Activated CD8-positive, alpha-beta T cell treated with anti-CD3 and anti-CD28 coated beads for 36 hours (primary cell): ENCODE results near the gene CCDC43. TPM values are rescaled to one million over a fixed set of nuclear protein-coding genes. Genes with fewer than 3 reads are reported as not detected.

Experiments
- ATAC-seq: fragments of 200-7000 bp; cut with Tn5 transposase; one replicate; pipeline ENCODE4 v1.10.0; 2021; ENCODE audit warnings: mild to moderate bottlenecking, moderate library complexity
- CTCF ChIA-PET: fragments of 350-600 bp; sonication (Branson Sonifier 250); formaldehyde crosslinking; loops from one replicate; lab custom pipeline; 2021; ENCODE audit warnings: antibody characterized with exemption; lab: Charles Lee
- POLR2A ChIA-PET: fragments of 350-600 bp; sonication (Branson Sonifier 250); formaldehyde crosslinking; loops from one replicate; lab custom pipeline; 2021; ENCODE audit warnings: antibody characterized with exemption; lab: Charles Lee
- DNase-seq: peaks from one replicate; pipeline ENCODE4 v3.0.0-alpha.2; 2020
- H3K27ac Mint-ChIP-seq: one replicate; pipeline ENCODE4 v1.8.0; 2021; ENCODE audit warnings: mild to moderate bottlenecking, mixed read lengths
- H3K27me3 Mint-ChIP-seq: one replicate; pipeline ENCODE4 v1.8.0; 2021; ENCODE audit warnings: mixed read lengths
- H3K36me3 Mint-ChIP-seq: one replicate; pipeline ENCODE4 v1.8.0; 2021; ENCODE audit warnings: low read depth, mixed read lengths
- H3K4me1 Mint-ChIP-seq: one replicate; pipeline ENCODE4 v1.8.0; 2021; ENCODE audit warnings: low read depth, mixed read lengths
- H3K4me3 Mint-ChIP-seq: one replicate; pipeline ENCODE4 v1.8.0; 2021; ENCODE audit warnings: mild to moderate bottlenecking, moderate library complexity, mixed read lengths
- H3K9me3 Mint-ChIP-seq: one replicate; pipeline ENCODE4 v1.8.0; 2021; ENCODE audit warnings: mixed read lengths
- CTCF ChIP-seq: fragments of 200-600 bp; IDR thresholded peaks from one replicate; pipeline ENCODE4 v1.8.0; 2022; ENCODE audit warnings: antibody characterized with exemption, mild to moderate bottlenecking
- intact Hi-C: fragments of 100-400 bp; cut with micrococcal nuclease; formaldehyde crosslinking; loops from one replicate; pipeline ENCODE4 v1.10.0; 2022
- total RNA-seq, 2 experiments: library from RNA; stranded (reverse); gene quantifications; one replicate each; pipeline ENCODE4 v1.2.3, GENCODE V29; 2021

CCDC43 gene
- total RNA-seq, 2 experiments from 2014 or later: 29.6 to 34.5 TPM

DNA sequence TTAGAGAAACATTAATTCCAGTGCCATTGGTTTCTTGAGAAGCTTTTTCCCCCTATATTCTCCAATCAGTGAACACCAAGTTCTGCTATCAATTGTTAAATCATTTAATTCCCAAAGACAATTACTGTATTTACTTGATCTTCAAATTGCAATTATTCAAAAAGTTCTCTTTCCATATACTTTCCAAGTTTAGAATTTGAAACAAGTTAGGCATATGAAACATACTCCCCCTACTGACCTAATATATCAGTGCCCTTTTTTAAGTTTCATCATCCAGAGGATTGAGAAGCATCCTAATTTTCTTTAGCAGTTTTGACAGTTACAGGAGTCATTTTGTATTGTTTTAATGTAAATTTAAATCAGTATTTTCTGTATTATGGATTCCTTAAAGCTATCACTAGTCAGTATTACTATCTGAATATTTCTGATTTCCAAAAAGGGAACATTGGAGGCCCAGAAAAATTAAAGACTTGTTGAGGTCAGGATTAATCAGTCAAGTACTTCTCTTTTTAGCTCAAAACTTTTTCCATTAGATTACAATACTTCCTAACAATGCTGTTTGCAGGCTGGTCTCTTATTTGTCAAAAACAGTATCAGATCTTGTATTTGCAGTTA, 17.0 kb downstream of the CCDC43 start:
- CTCF ChIA-PET: interaction anchor here (1.2 to 4.2 kb wide), 10 partner anchors 9 to 347 kb away, joined by 3 to 30 read pairs (median 6); partner anchors contain the start of genes CCDC43 and MEIOC
- POLR2A ChIA-PET: interaction anchor here (0.5 to 1.2 kb wide), 2 partner anchors 17 to 166 kb away, joined by 3 to 4 read pairs; no protein-coding TSS in a partner anchor
- peak; percentile 63 for TF ChIP-seq CTCF
- Mint-ChIP-seq H3K27me3 (no peaks in the 10 kb centered on the region), H3K4me3 (no peak overlapping the region), H3K36me3 (no peaks in the 10 kb centered on the region), H3K27ac (no peak overlapping the region), H3K4me1 (no peaks in the 10 kb centered on the region), H3K9me3 (no peaks in the 10 kb centered on the region)
- intact Hi-C loops: loop anchor here (10.0 kb wide), 1 partner anchor 138 kb away; no protein-coding TSS in a partner anchor
- DNase-seq (no peak), ATAC-seq (no peak)

GRCh38 chr17:44666006-44666405, 23.6 kb downstream of the CCDC43 start:
- no peaks in the 10 kb centered on the region for H3K4me1 Mint-ChIP-seq
- TF ChIP-seq CTCF: no peak
- peaks cover 6% of the 10 kb centered on the region for H3K27me3 Mint-ChIP-seq
- H3K36me3 Mint-ChIP-seq: no peaks in the 10 kb centered on the region
- no peak overlapping the region for H3K4me3 Mint-ChIP-seq
- ATAC-seq (no peak), DNase-seq (no peak)
- CTCF ChIA-PET: interaction anchor here (1.0 to 1.6 kb wide), 2 partner anchors 11 to 132 kb away, joined by 4 to 5 read pairs; no protein-coding TSS in a partner anchor
- intact Hi-C loops: no loop called here
- POLR2A ChIA-PET: interaction anchor here (1.6 kb wide), 1 partner anchor 17 kb away, joined by 3 read pairs; no protein-coding TSS in a partner anchor
- no peaks in the 10 kb centered on the region for H3K9me3 Mint-ChIP-seq
- no peak overlapping the region for H3K27ac Mint-ChIP-seq

GRCh38 chr17:44664867-44665266, 24.7 kb downstream of the CCDC43 start:
- ChIA-PET POLR2A (interaction anchor here (1.6 kb wide), 1 partner anchor 16 kb away, joined by 3 read pairs; no protein-coding TSS in a partner anchor), CTCF (interaction anchor here (1.4 kb wide), 1 partner anchor 28 kb away, joined by 3 read pairs; no protein-coding TSS in a partner anchor)
- H3K4me1 Mint-ChIP-seq: no peaks in the 10 kb centered on the region
- H3K36me3 Mint-ChIP-seq: no peaks in the 10 kb centered on the region
- ATAC-seq: no peak
- intact Hi-C loops: no loop called here
- peaks cover 6% of the 10 kb centered on the region for H3K27me3 Mint-ChIP-seq
- H3K27ac Mint-ChIP-seq: no peak overlapping the region
- DNase-seq: no peak
- H3K4me3 Mint-ChIP-seq: no peak overlapping the region
- H3K9me3 Mint-ChIP-seq: no peaks in the 10 kb centered on the region
- no peak for TF ChIP-seq CTCF

- DNase-seq (no peak), ATAC-seq (no peak)
- Mint-ChIP-seq H3K27ac (no peak overlapping the region), H3K36me3 (no peaks in the 10 kb centered on the region), H3K4me1 (no peaks in the 10 kb centered on the region), H3K9me3 (no peaks in the 10 kb centered on the region), H3K27me3 (peaks cover 6% of the 10 kb centered on the region), H3K4me3 (no peak overlapping the region)
- intact Hi-C loops: no loop called here
- ChIA-PET POLR2A (no interaction called here), CTCF (interaction anchor here (1.4 kb wide), 1 partner anchor 9 kb away, joined by 3 read pairs; no protein-coding TSS in a partner anchor)
- TF ChIP-seq CTCF: no peak
Measured at GRCh38 chr17:44663095-44663494, 26.5 kb downstream of the CCDC43 start.

- no peak overlapping the region for H3K4me3 Mint-ChIP-seq
- H3K27ac Mint-ChIP-seq: no peak overlapping the region
- DNase-seq: no peak
- H3K27me3 Mint-ChIP-seq: peaks cover 10% of the 10 kb centered on the region
- ATAC-seq: no peak
- intact Hi-C loops: no loop called here
- H3K4me1 Mint-ChIP-seq: peaks cover 3% of the 10 kb centered on the region
- POLR2A ChIA-PET: no interaction called here
- H3K9me3 Mint-ChIP-seq: no peaks in the 10 kb centered on the region
- CTCF ChIA-PET: interaction anchor here (1.4 kb wide), 1 partner anchor 10 kb away, joined by 3 read pairs; no protein-coding TSS in a partner anchor
- H3K36me3 Mint-ChIP-seq: no peaks in the 10 kb centered on the region
- TF ChIP-seq CTCF: no peak
Measured at GRCh38 chr17:44661835-44662234, 27.7 kb downstream of the CCDC43 start.
